WTC11 (cell line): ENCODE results near the gene AIDA.

ENCODE experiments used
- ATF3 ChIP-seq: sonication (generic); formaldehyde crosslinking; conservative IDR thresholded peaks from 2 replicates; pipeline ENCODE4 v1.8.1; 2022; ENCODE audit warnings: mild to moderate bottlenecking, missing genetic modification reagents
- CTCF ChIP-seq: fragments of 200-600 bp; IDR thresholded peaks from 2 replicates; pipeline ENCODE4 v1.8.0; 2022; ENCODE audit warnings: antibody characterized with exemption
- ELF4 ChIP-seq: sonication (generic); formaldehyde crosslinking; IDR thresholded peaks from 2 replicates; pipeline ENCODE4 v1.8.1; 2022; ENCODE audit warnings: low read depth, mild to moderate bottlenecking, moderate library complexity, missing genetic modification reagents
- FOXJ3 ChIP-seq: sonication (generic); formaldehyde crosslinking; IDR thresholded peaks from 2 replicates; pipeline ENCODE4 v1.9.0; 2021; ENCODE audit warnings: missing genetic modification reagents, mild to moderate bottlenecking, borderline replicate concordance
- MAX ChIP-seq: sonication (generic); formaldehyde crosslinking; IDR thresholded peaks from 2 replicates; pipeline ENCODE4 v1.8.0; 2022; ENCODE audit warnings: mild to moderate bottlenecking, missing genetic modification reagents
- NR1H2 ChIP-seq: sonication (generic); formaldehyde crosslinking; IDR thresholded peaks from 2 replicates; pipeline ENCODE4 v1.9.0; 2021; ENCODE audit warnings: mild to moderate bottlenecking, moderate library complexity, missing genetic modification reagents
- USF2 ChIP-seq: sonication (generic); formaldehyde crosslinking; IDR thresholded peaks from 2 replicates; pipeline ENCODE4 v1.8.1; 2023; ENCODE audit warnings: mild to moderate bottlenecking, missing genetic modification reagents, moderate library complexity
- ZBTB21 ChIP-seq: sonication (generic); formaldehyde crosslinking; IDR thresholded peaks from 2 replicates; pipeline ENCODE4 v1.8.1; 2023; ENCODE audit warnings: mild to moderate bottlenecking, missing genetic modification reagents, borderline replicate concordance
- ZNF138 ChIP-seq: sonication (generic); formaldehyde crosslinking; conservative IDR thresholded peaks from 2 replicates; pipeline ENCODE4 v1.8.1; 2022; ENCODE audit warnings: mild to moderate bottlenecking, moderate library complexity, missing genetic modification reagents
- ZNF263 ChIP-seq: sonication (generic); formaldehyde crosslinking; IDR thresholded peaks from 2 replicates; pipeline ENCODE4 v1.8.1; 2022; ENCODE audit warnings: low read depth, mild to moderate bottlenecking, moderate library complexity, missing genetic modification reagents

GRCh38 chr1:222759451-222760035, 47.3 kb upstream of the AIDA start:
- TF ChIP-seq ZBTB21 (CRISPR knock-in tag) (no peak), MAX (CRISPR knock-in tag) (no peak), ZNF263 (CRISPR knock-in tag) (no peak), ELF4 (CRISPR knock-in tag) (no peak), ZNF138 (no peak), CTCF (no peak), NR1H2 (CRISPR knock-in tag) (no peak), USF2 (CRISPR knock-in tag) (no peak), ATF3 (no peak), FOXJ3 (CRISPR knock-in tag) (no peak)
